Measurements from ENCODE around the gene IHH.

The IHH gene

DNA sequence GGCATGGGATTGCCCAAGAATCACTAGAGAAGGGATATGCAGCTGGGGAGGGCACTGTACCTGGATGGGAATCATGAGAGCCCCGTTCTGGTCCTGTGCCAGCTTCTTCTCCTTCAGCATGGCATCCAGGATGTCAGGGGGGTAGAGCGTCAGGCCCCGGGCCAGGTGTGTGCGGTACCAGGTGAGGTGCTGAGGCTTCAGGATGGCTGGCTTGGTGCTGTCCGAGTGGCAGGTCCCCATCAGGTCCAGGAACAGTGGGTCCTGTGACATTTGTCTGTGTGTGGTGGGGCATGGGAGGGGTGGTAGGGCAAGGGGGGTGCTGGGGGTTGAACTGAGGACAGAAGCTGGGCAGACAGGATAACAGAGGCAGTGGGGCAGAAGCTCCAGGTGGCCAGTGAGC, 32.6 kb downstream of the IHH start:
- Histone ChIP-seq H3K27me3 (ENCODE audit: control insufficient read depth, insufficient read depth, low read length) (no peaks in the 10 kb centered on the region), H3K36me3 (ENCODE audit: control insufficient read depth, insufficient read depth, low read length) (no peaks in the 10 kb centered on the region), H3K27ac (ENCODE audit: low read length) (no peak overlapping the region), H3K4me1 (ENCODE audit: control insufficient read depth, insufficient read depth, low read length) (no peaks in the 10 kb centered on the region), H3K4me3 (ENCODE audit: low read length) (no peak overlapping the region), H3K9me3 (ENCODE audit: control insufficient read depth, insufficient read depth, low read length) (no peaks in the 10 kb centered on the region)
- no peak for DNase-seq (ENCODE audit: low read depth, low spot score)
- no CpG with 5 or more reads among the region's 5 CpGs for WGBS (ENCODE audit: insufficient coverage, insufficient read length)

DNA sequence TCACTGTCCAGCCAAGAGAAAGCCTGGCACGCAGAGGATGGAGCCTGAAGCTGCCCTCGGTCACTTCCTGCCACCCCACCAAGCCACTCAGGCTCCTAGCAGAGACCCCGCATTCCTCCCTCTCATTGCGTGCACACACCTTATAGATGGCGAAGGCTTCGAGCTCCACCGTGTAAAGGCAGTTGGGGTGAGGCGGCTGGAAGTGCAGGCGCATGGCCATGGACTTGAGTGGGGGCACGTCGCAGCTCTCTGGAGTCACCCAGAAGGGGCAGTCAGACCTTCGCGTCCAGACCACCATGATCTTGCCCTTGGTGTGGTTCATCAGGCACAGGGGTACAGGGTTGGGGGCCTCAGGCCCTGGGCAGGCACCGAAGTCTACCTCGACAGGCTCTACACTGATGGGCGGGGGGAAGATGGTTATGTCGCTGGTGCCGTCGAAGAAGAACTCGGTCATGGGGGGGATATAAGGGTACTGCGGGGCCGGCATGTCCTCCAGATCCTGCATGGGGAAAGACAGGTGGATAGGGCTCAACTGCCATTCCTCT, 33.1 kb downstream of the IHH start:
- Histone ChIP-seq H3K4me3 (ENCODE audit: low read length) (no peak overlapping the region), H3K27ac (ENCODE audit: low read length) (no peak overlapping the region), H3K27me3 (ENCODE audit: control insufficient read depth, insufficient read depth, low read length) (no peaks in the 10 kb centered on the region), H3K9me3 (ENCODE audit: control insufficient read depth, insufficient read depth, low read length) (no peaks in the 10 kb centered on the region), H3K4me1 (ENCODE audit: control insufficient read depth, insufficient read depth, low read length) (no peaks in the 10 kb centered on the region), H3K36me3 (ENCODE audit: control insufficient read depth, insufficient read depth, low read length) (no peaks in the 10 kb centered on the region)
- WGBS (ENCODE audit: insufficient coverage, insufficient read length): no CpG with 5 or more reads among the region's 22 CpGs
- DNase-seq (ENCODE audit: low read depth, low spot score): no peak

DNA sequence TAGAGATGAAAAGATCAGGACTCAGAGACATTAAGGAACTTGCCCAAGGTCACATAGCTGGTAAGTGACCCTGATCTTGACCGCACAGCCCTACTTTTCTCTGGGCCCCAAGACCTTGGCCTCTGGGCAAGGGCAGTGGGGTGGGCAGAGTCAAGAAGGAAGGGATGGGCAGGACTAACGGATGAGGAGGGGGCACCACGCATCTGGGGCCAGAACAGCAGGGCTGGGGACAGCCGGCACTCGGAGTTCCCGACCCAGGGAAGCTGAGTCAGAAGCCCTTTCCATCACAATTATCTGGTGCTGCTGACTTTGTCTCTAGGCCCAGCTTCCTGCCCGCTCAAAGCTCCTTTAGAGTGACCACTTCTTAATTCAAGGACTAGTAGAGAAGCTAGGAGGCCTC, 33.8 kb downstream of the IHH start:
- Histone ChIP-seq H3K4me1 (ENCODE audit: control insufficient read depth, insufficient read depth, low read length) (no peaks in the 10 kb centered on the region), H3K36me3 (ENCODE audit: control insufficient read depth, insufficient read depth, low read length) (no peaks in the 10 kb centered on the region), H3K9me3 (ENCODE audit: control insufficient read depth, insufficient read depth, low read length) (no peaks in the 10 kb centered on the region; the same call in 1 of the 2 replicates), H3K27me3 (ENCODE audit: control insufficient read depth, insufficient read depth, low read length) (no peaks in the 10 kb centered on the region), H3K4me3 (ENCODE audit: low read length) (no peak overlapping the region), H3K27ac (ENCODE audit: low read length) (no peak overlapping the region)
- no peak for DNase-seq (ENCODE audit: low read depth, low spot score)
- WGBS (ENCODE audit: insufficient coverage, insufficient read length): no CpG with 5 or more reads among the region's 7 CpGs

DNA sequence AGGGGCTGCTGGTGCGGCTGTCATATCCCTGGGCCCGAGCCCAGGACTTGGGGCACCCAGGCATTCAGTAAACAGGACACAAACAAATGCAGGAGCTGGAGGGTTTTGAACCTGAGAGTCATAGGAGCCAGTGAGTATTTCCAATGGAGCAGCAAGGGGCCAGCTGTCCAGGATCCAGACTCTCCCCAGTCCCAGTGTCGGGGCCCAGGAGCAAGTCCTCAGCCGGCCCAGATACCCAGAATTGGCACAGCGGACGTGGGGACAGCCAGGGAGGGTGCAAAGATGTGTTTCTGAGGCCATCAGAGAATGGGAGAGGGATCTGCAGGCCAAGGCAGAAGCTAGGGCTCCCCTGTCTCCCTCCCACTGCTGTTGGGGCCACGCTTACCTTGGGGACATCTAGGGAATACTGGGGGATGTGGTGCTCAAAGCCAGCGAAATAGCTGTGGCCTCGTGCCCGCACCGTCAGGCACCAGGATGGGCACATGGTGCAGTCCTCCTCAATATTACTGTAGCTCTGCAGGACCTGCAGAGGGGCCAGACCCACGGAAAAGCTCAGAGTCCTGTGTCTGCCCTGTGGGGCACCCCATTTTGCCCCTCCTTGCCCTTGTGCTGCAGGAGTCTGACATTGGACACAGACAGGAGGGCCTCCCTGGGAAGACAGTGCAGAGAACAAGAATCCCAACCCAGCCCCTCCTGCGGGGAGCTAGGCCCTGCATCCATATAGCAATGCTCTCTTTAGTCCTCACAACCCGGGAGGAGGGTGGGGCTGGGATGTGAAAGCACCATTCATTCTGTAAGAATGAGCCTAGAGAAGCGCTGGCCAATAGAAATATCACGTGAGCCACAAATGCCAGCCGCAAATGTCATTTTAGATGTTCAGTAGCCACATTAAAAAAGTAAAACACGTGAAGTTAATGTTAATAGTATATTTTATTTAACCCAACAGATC, 34.8 kb downstream of the IHH start:
- no peaks in the 10 kb centered on the region for H3K27me3 ChIP-seq (ENCODE audit: control insufficient read depth, insufficient read depth, low read length)
- no peak overlapping the region for H3K27ac ChIP-seq (ENCODE audit: low read length)
- no peaks in the 10 kb centered on the region; the same call in 1 of the 2 replicates for H3K9me3 ChIP-seq (ENCODE audit: control insufficient read depth, insufficient read depth, low read length)
- DNase-seq (ENCODE audit: low read depth, low spot score): no peak
- no peaks in the 10 kb centered on the region for H3K36me3 ChIP-seq (ENCODE audit: control insufficient read depth, insufficient read depth, low read length)
- H3K4me3 ChIP-seq (ENCODE audit: low read length): no peak overlapping the region
- H3K4me1 ChIP-seq (ENCODE audit: control insufficient read depth, insufficient read depth, low read length): no peaks in the 10 kb centered on the region
- WGBS (ENCODE audit: insufficient coverage, insufficient read length): no CpG with 5 or more reads among the region's 18 CpGs

DNA sequence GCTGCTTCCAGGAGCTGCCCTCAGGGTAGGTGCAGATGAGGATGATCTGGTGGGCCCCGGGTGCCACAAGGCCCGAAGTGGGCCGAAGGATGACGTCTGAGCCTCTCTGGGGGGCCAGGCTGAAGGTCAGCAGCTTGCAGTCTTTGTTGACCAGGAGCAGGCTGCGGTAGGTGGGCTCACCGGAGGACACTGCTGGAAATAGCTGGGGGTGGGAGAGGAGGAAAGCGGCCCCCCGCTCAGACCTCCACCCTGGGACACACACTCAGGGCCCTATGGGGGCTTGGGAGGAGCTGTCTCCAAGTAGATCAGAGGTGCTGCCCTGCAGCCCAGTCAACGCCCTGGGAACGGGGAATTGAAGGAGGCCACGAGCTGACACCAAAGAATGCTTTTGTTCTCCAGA, 36.7 kb downstream of the IHH start:
- H3K4me3 ChIP-seq (ENCODE audit: low read length): no peak overlapping the region

DNA sequence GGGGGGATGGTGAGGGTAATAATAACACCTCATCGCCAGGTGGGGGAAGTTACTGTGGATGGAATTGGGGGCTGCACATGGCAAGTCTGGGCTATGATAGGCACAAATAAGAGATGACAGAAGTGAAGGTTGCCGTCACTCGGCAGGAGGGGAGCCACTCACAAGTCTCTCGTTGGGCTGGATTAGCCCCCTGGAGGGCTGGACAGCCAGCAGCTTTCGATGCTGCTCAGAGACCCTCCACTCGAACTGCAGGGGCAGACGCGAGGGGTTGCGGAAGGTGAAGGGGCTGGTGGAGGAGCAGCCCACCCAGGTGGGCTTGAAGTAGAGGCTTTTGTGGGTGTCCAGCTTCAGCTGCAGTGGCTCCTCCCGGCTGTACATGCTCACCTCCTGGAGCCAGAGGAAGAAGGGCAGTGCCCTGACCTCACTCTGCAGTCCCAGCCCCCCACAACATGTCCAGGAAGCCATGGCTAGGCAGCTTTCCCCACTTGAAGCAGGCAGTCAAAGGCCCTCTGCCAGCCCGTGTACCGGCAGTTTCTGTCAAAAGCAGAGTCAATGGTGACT, 37.6 kb downstream of the IHH start:
- DNase-seq (ENCODE audit: low read depth, low spot score): no peak
- H3K27ac ChIP-seq (ENCODE audit: low read length): no peak overlapping the region
- no peak overlapping the region for H3K4me3 ChIP-seq (ENCODE audit: low read length)
- no peaks in the 10 kb centered on the region for H3K4me1 ChIP-seq (ENCODE audit: control insufficient read depth, insufficient read depth, low read length)
- no CpG with 5 or more reads among the region's 12 CpGs for WGBS (ENCODE audit: insufficient coverage, insufficient read length)
- no peaks in the 10 kb centered on the region for H3K27me3 ChIP-seq (ENCODE audit: control insufficient read depth, insufficient read depth, low read length)
- no peaks in the 10 kb centered on the region for H3K36me3 ChIP-seq (ENCODE audit: control insufficient read depth, insufficient read depth, low read length)
- no peaks in the 10 kb centered on the region; the same call in 1 of the 2 replicates for H3K9me3 ChIP-seq (ENCODE audit: control insufficient read depth, insufficient read depth, low read length)

More for the DNA sequence above, 36.7 kb downstream of the IHH start:
- Histone ChIP-seq H3K36me3 (ENCODE audit: control insufficient read depth, insufficient read depth, low read length) (no peaks in the 10 kb centered on the region), H3K27me3 (ENCODE audit: control insufficient read depth, insufficient read depth, low read length) (no peaks in the 10 kb centered on the region), H3K4me1 (ENCODE audit: control insufficient read depth, insufficient read depth, low read length) (no peaks in the 10 kb centered on the region), H3K9me3 (ENCODE audit: control insufficient read depth, insufficient read depth, low read length) (no peaks in the 10 kb centered on the region; the same call in 1 of the 2 replicates), H3K27ac (ENCODE audit: low read length) (no peak overlapping the region)
- no peak for DNase-seq (ENCODE audit: low read depth, low spot score)
- no CpG with 5 or more reads among the region's 11 CpGs for WGBS (ENCODE audit: insufficient coverage, insufficient read length)

DNA sequence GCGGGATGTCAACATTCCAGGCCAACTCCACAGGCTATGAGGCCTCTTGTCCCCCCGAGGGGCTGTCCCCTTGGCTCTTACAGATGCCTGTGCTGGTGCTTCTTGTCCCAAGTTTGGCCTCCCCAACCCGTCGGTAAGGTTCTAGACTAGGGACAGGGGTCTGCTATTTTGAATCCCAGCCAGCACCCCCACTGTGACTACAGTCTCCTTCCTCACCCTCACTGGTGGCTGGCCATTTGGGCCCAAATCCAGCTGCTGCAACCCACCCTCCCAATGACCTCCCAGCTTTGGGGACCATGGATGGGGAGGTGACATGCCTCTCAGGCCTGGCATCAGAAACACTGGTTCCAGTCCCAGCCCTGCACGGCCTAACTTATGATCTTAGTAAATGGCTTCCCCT, 38.1 kb downstream of the IHH start:
- no peak for DNase-seq (ENCODE audit: low read depth, low spot score)
- no CpG with 5 or more reads among the region's 5 CpGs for WGBS (ENCODE audit: insufficient coverage, insufficient read length)
- H3K4me1 ChIP-seq (ENCODE audit: control insufficient read depth, insufficient read depth, low read length): no peaks in the 10 kb centered on the region
- H3K27me3 ChIP-seq (ENCODE audit: control insufficient read depth, insufficient read depth, low read length): no peaks in the 10 kb centered on the region
- no peaks in the 10 kb centered on the region for H3K36me3 ChIP-seq (ENCODE audit: control insufficient read depth, insufficient read depth, low read length)
- no peak overlapping the region for H3K27ac ChIP-seq (ENCODE audit: low read length)
- H3K4me3 ChIP-seq (ENCODE audit: low read length): no peak overlapping the region
- H3K9me3 ChIP-seq (ENCODE audit: control insufficient read depth, insufficient read depth, low read length): no peaks in the 10 kb centered on the region; the same call in 1 of the 2 replicates

DNA sequence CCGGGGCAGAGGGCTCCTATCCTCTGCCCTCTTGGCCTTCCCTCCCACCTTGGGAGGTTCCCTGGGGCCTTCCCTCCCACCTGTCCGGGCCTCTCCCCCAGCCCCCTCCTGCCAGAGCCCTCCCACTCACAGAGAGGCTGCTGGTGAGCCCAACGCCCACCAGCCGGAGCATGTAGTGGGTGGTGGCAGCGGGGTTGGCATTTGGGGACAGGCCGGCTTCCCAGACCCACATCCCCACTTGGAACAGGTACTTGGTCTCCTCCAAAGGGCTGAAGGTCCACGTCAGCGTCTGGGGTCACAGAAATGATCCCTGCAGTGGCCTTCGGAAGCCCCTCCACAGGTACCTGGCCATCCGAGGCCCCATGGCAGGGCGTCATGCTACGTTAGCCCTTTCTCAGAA, 38.7 kb downstream of the IHH start:
- Histone ChIP-seq H3K4me3 (ENCODE audit: low read length) (no peak overlapping the region), H3K4me1 (ENCODE audit: control insufficient read depth, insufficient read depth, low read length) (no peaks in the 10 kb centered on the region), H3K9me3 (ENCODE audit: control insufficient read depth, insufficient read depth, low read length) (no peaks in the 10 kb centered on the region; the same call in 1 of the 2 replicates), H3K36me3 (ENCODE audit: control insufficient read depth, insufficient read depth, low read length) (no peaks in the 10 kb centered on the region), H3K27me3 (ENCODE audit: control insufficient read depth, insufficient read depth, low read length) (no peaks in the 10 kb centered on the region), H3K27ac (ENCODE audit: low read length) (no peak overlapping the region)
- no CpG with 5 or more reads among the region's 12 CpGs for WGBS (ENCODE audit: insufficient coverage, insufficient read length)
- no peak for DNase-seq (ENCODE audit: low read depth, low spot score)

DNA sequence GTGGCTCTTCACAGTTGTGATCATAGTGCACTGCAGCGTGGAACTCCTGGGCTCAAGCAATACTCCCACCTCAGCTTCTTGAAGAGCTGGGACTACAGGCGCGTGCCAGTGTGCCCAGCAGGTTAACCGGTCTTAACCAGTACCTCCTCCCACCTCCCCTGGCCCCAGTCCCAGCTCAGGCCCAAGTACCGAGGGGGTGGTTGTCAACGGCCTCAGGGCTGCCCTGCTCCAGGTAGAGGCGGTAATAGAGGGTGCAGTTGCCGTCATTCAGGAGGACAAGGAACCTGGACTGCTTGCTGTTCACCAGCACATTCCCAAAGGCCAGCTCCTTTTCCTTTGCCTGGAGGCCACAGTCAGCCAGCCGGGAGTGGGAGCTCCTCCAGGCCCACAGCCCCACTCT, 39.1 kb downstream of the IHH start:
- Histone ChIP-seq H3K27me3 (ENCODE audit: control insufficient read depth, insufficient read depth, low read length) (no peaks in the 10 kb centered on the region), H3K36me3 (ENCODE audit: control insufficient read depth, insufficient read depth, low read length) (no peaks in the 10 kb centered on the region), H3K9me3 (ENCODE audit: control insufficient read depth, insufficient read depth, low read length) (no peaks in the 10 kb centered on the region; the same call in 1 of the 2 replicates), H3K4me3 (ENCODE audit: low read length) (no peak overlapping the region), H3K27ac (ENCODE audit: low read length) (no peak overlapping the region), H3K4me1 (ENCODE audit: control insufficient read depth, insufficient read depth, low read length) (no peaks in the 10 kb centered on the region)
- no CpG with 5 or more reads among the region's 9 CpGs for WGBS (ENCODE audit: insufficient coverage, insufficient read length)
- no peak for DNase-seq (ENCODE audit: low read depth, low spot score)

DNA sequence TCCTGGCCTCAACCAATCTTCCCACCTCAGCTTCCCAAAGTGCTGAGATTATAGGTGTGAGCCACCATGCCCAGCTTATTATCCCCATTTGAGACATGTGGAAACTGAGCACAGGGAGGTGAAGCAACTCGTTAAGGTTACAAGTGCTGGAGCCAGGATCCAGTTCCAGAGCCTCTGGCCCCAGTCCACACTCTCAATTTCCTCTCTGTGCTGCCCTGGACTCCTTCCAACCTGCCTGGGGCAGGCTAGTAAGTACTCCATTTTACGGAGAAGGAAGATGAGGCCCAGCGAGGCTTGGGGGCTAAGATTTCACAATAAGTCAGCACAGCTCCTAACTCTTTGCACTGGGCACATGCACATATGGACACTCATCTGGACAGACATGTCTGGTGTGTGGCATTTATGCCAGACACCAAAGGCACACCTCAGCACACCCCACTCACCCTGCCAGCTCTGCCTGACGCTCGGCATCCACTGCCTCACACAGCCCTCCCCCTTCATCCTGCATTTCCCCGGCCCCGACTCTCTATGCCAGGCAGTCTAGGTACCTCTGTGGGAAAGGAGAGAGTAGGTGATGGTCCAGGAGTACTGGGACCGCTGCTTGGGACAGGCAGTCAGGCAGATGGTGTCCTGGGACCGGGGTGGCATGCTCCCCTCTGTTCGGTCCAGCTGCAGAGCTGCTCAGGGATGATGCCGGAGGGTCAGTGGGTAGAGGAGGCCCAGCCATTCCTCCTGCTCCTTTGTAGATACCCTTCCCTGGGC, 39.9 kb downstream of the IHH start:
- no CpG with 5 or more reads among the region's 11 CpGs for WGBS (ENCODE audit: insufficient coverage, insufficient read length)

More for the DNA sequence above, 39.9 kb downstream of the IHH start:
- no peaks in the 10 kb centered on the region for H3K36me3 ChIP-seq (ENCODE audit: control insufficient read depth, insufficient read depth, low read length)
- H3K27me3 ChIP-seq (ENCODE audit: control insufficient read depth, insufficient read depth, low read length): no peaks in the 10 kb centered on the region
- H3K4me1 ChIP-seq (ENCODE audit: control insufficient read depth, insufficient read depth, low read length): no peaks in the 10 kb centered on the region
- H3K4me3 ChIP-seq (ENCODE audit: low read length): no peak overlapping the region
- DNase-seq (ENCODE audit: low read depth, low spot score): no peak
- no peak overlapping the region for H3K27ac ChIP-seq (ENCODE audit: low read length)
- no peaks in the 10 kb centered on the region; the same call in 1 of the 2 replicates for H3K9me3 ChIP-seq (ENCODE audit: control insufficient read depth, insufficient read depth, low read length)
